ENCODE results near the gene SLC66A3.

The SLC66A3 gene

GRCh38 chr2:11220445-11220844 is 65.2 kb downstream of the SLC66A3 start:
- FAIRE-seq, result no peak

GRCh38 chr2:11222845-11223244 is 67.6 kb downstream of the SLC66A3 start:
- no peak for FAIRE-seq

- FAIRE-seq, result no peak
Observed at GRCh38 chr2:11224887-11225286, 69.6 kb downstream of the SLC66A3 start.

GRCh38 chr2:11227595-11227994 is 72.3 kb downstream of the SLC66A3 start:
- FAIRE-seq, result no peak
